GM19438 (cell line): ENCODE measurements around the gene HOXA7.

ENCODE experiments used
- ATAC-seq: cut with Tn5 transposase; IDR thresholded peaks from one replicate; pipeline ENCODE4 v1.9.1; 2021; ENCODE audit warnings: low read depth; ENCODE audit not compliant: unreplicated experiment

The HOXA7 gene

GRCh38 chr7:27124096-27124901 is 32.2 kb downstream of the HOXA7 start:
- ATAC-seq: no peak

GRCh38 chr7:27123477-27124053 is 32.9 kb downstream of the HOXA7 start:
- ATAC-seq: no peak

GRCh38 chr7:27123007-27123476 is 33.4 kb downstream of the HOXA7 start:
- no peak for ATAC-seq

GRCh38 chr7:27122077-27122910 is 34.2 kb downstream of the HOXA7 start:
- no peak for ATAC-seq

GRCh38 chr7:27121684-27122076 is 34.8 kb downstream of the HOXA7 start:
- no peak for ATAC-seq

GRCh38 chr7:27119412-27119911 is 37.0 kb downstream of the HOXA7 start:
- ATAC-seq: no peak

- no peak for ATAC-seq
Observed at GRCh38 chr7:27118580-27118979, 37.9 kb downstream of the HOXA7 start.

- no peak for ATAC-seq
Observed at GRCh38 chr7:27117887-27118491, 38.5 kb downstream of the HOXA7 start.

- ATAC-seq: no peak
Observed at GRCh38 chr7:27116962-27117886, 39.3 kb downstream of the HOXA7 start.

GRCh38 chr7:27116031-27116961 is 40.2 kb downstream of the HOXA7 start:
- no peak for ATAC-seq

- no peak for ATAC-seq
Observed at GRCh38 chr7:27115221-27116026, 41.1 kb downstream of the HOXA7 start.

GRCh38 chr7:27114881-27115220 is 41.6 kb downstream of the HOXA7 start:
- ATAC-seq: no peak

GRCh38 chr7:27113991-27114769 is 42.3 kb downstream of the HOXA7 start:
- no peak for ATAC-seq

- ATAC-seq: no peak
Observed at GRCh38 chr7:27112955-27113949, 43.2 kb downstream of the HOXA7 start.

- ATAC-seq: no peak
Observed at GRCh38 chr7:27112361-27112760, 44.1 kb downstream of the HOXA7 start.

GRCh38 chr7:27111751-27112277 is 44.7 kb downstream of the HOXA7 start:
- ATAC-seq: no peak
